Measurements from ENCODE around the gene UNC13A.

UNC13A gene

DNA sequence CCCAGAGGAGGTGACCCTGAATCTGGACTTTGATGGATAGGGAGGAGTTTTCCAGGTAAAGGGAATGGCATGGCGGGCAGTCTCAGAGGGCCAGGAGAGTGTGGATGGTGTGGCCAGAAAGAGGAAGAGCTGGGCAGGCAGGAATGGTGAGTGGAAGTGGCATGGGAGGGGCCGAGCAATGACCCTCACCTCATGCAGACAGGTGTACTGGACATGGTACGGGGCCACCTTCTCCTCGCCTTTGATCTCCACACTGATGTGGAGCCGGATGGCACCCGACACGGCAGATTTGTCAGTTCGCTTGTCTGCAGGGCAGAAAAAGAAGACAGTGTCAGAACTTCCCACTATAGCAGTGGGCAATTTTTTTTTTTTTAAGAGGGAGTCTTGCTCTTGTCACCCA, 45.5 kb downstream of the UNC13A start:
- no peaks in the 10 kb centered on the region for H3K9me3 Mint-ChIP-seq
- H3K27ac Mint-ChIP-seq: no peak overlapping the region
- no peaks in the 10 kb centered on the region for H3K36me3 Mint-ChIP-seq (ENCODE audit: low read depth)
- no peaks in the 10 kb centered on the region for H3K4me1 Mint-ChIP-seq (ENCODE audit: low read depth)
- DNase-seq (ENCODE audit: low spot score): no peak
- no peak overlapping the region for H3K4me3 Mint-ChIP-seq
- H3K27me3 Mint-ChIP-seq (ENCODE audit: low read depth): no peaks in the 10 kb centered on the region

DNA sequence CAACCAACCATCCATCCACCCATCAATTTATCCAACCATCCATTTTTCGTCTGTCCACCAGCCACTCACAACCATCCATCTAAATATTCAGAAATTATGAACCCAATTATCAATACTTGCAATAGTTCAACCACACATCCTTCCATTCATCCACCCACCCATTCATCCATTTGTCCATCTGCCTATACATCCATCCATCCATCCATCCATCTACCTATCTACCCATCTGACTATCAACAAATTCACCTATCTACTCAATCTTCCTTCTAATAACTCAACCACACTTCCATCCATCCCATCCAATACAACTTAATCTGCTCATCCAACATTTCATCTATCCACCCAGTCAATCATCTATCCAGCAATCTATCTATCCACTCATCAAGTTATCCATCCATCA, 46.3 kb downstream of the UNC13A start:
- H3K9me3 Mint-ChIP-seq: no peaks in the 10 kb centered on the region
- H3K4me1 Mint-ChIP-seq (ENCODE audit: low read depth): no peaks in the 10 kb centered on the region
- DNase-seq (ENCODE audit: low spot score): no peak
- H3K4me3 Mint-ChIP-seq: no peak overlapping the region
- H3K36me3 Mint-ChIP-seq (ENCODE audit: low read depth): no peaks in the 10 kb centered on the region
- H3K27me3 Mint-ChIP-seq (ENCODE audit: low read depth): no peaks in the 10 kb centered on the region
- H3K27ac Mint-ChIP-seq: no peak overlapping the region

DNA sequence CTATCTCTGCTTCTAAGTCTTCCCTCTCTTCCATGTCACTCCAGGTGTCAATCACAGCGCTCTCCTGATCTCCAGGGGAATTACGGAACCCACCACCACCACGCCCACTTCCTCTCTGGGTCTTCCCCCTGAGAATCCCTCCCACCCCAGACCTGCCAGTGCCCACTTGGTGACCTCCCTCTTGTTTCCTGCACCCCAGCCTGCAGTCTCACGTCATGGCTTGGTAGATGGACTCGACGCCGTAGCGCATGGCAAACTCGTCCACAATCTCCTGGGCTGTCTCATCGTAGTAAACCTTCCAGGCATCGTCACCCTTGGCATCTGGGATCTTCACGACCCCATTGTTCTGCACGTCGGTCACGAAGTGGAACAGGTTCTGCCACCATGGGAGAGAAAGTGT, 47.0 kb downstream of the UNC13A start:
- H3K27me3 Mint-ChIP-seq (ENCODE audit: low read depth): no peaks in the 10 kb centered on the region
- no peak for DNase-seq (ENCODE audit: low spot score)
- H3K4me1 Mint-ChIP-seq (ENCODE audit: low read depth): no peaks in the 10 kb centered on the region
- no peak overlapping the region for H3K27ac Mint-ChIP-seq
- no peaks in the 10 kb centered on the region for H3K36me3 Mint-ChIP-seq (ENCODE audit: low read depth)
- no peaks in the 10 kb centered on the region for H3K9me3 Mint-ChIP-seq
- H3K4me3 Mint-ChIP-seq: no peak overlapping the region

DNA sequence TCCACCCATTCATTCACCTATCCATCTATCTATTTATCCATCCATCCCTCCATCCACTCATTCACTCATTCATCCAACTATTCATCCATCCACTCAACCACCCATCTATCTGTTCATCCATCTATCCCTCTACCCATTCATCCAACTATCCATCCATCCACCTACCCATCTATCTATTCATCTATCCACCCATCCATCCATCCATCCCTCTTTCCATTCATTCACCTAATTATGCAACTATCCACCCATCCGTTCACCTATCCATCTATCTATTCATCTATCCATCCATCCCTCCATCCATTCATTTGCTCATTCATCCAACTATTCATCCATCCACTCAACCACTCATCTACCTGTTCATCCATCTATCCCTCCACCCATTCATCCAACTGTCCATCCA, 54.5 kb downstream of the UNC13A start:
- DNase-seq (ENCODE audit: low spot score): no peak
- no peaks in the 10 kb centered on the region for H3K4me1 Mint-ChIP-seq (ENCODE audit: low read depth)

DNA sequence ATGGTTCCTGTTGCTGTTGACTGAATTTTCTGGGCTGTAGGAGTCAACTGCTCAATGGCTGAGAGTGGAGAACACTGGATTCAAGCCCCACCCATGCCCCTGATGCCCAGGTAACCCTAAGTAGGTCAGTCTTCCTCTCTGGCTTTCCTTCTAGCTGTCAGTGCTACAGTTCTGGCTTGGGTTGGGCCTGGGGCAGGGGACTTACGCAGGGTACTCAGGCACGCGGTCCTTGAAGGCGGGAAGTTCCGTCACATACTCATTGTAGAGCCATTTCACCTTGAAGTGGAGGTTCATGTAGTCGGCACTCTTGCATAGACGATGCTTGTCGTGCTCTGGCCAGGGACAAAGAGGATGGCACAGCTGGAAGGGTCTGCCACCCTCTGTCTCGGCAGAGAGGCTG, 55.6 kb downstream of the UNC13A start:
- no peaks in the 10 kb centered on the region for H3K27me3 Mint-ChIP-seq (ENCODE audit: low read depth)

More for the DNA sequence above, 54.5 kb downstream of the UNC13A start:
- no peak overlapping the region for H3K4me3 Mint-ChIP-seq
- no peaks in the 10 kb centered on the region for H3K36me3 Mint-ChIP-seq (ENCODE audit: low read depth)
- no peak overlapping the region for H3K27ac Mint-ChIP-seq
- no peaks in the 10 kb centered on the region for H3K9me3 Mint-ChIP-seq
- no peaks in the 10 kb centered on the region for H3K27me3 Mint-ChIP-seq (ENCODE audit: low read depth)

DNA sequence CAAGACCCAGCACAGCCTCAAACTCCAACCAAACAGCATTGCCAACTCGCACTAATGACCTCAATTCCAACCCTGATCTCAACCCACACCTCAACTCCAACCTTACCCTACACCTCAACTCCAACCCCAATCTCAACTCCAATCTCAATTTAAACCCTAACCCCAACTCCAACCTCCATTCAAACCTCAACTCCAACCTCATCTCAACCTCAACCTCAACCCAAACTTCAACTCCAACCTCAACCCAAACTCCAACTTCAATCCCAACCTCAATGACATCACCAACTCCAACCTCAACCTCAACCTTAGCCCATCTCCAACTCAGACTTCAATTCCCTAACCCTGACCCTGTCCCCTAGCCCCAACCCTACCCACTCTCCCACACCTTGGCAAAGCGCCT, 58.4 kb downstream of the UNC13A start:
- Mint-ChIP-seq H3K9me3 (no peaks in the 10 kb centered on the region), H3K4me3 (no peak overlapping the region), H3K4me1 (ENCODE audit: low read depth) (no peaks in the 10 kb centered on the region), H3K27ac (no peak overlapping the region), H3K27me3 (ENCODE audit: low read depth) (no peaks in the 10 kb centered on the region), H3K36me3 (ENCODE audit: low read depth) (no peaks in the 10 kb centered on the region)
- no peak for DNase-seq (ENCODE audit: low spot score)

More for the DNA sequence above, 55.6 kb downstream of the UNC13A start:
- DNase-seq (ENCODE audit: low spot score): no peak
- Mint-ChIP-seq H3K4me3 (no peak overlapping the region), H3K4me1 (ENCODE audit: low read depth) (no peaks in the 10 kb centered on the region), H3K9me3 (no peaks in the 10 kb centered on the region), H3K36me3 (ENCODE audit: low read depth) (no peaks in the 10 kb centered on the region), H3K27ac (no peak overlapping the region)

DNA sequence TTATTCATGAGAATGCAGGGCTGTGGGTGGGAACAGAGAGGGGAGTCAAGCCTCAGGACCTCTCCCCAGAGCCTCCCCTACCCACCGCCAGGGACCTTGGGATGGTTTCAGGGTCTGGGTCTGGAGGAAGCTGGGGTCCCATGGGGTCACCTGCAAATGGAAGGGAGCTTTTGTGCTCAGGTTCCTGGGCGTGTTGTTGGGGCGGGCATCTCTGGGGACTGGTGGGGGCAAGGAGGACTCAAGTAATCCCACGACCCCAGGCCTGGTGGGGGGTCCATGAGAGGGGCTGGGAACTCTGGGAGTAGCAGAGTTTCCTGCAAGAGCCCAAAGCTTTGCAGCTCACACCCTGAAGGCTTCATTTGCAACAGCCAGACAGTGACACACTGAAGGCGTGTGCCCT, 60.2 kb downstream of the UNC13A start:
- DNase-seq (ENCODE audit: low spot score): no peak
- Mint-ChIP-seq H3K9me3 (no peaks in the 10 kb centered on the region), H3K36me3 (ENCODE audit: low read depth) (no peaks in the 10 kb centered on the region), H3K27me3 (ENCODE audit: low read depth) (no peaks in the 10 kb centered on the region), H3K4me1 (ENCODE audit: low read depth) (no peaks in the 10 kb centered on the region), H3K4me3 (no peak overlapping the region), H3K27ac (no peak overlapping the region)

DNA sequence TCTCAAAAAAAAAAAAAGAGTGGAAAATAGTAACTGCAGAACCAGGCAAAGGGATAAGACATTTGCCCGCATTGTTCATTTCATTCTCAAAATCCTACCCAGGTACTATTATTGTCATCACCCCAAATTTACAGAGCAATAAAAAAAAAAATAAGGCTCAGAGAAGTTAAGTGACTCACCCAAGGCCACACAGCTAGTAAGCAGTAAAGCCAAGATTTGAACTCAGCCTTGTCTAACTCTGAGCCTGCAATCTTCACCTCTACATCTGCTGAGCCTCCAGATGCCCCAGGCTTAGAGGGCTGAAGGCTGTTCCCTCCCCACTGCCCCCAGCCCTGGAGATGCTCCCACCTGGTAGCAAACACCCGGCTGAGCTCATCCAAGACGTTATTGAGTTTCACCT, 61.0 kb downstream of the UNC13A start:
- H3K4me3 Mint-ChIP-seq: no peak overlapping the region
- H3K9me3 Mint-ChIP-seq: no peaks in the 10 kb centered on the region
- no peaks in the 10 kb centered on the region for H3K36me3 Mint-ChIP-seq (ENCODE audit: low read depth)
- DNase-seq (ENCODE audit: low spot score): no peak
- H3K27me3 Mint-ChIP-seq (ENCODE audit: low read depth): no peaks in the 10 kb centered on the region
- H3K4me1 Mint-ChIP-seq (ENCODE audit: low read depth): peaks cover 7% of the 10 kb centered on the region
- no peak overlapping the region for H3K27ac Mint-ChIP-seq

DNA sequence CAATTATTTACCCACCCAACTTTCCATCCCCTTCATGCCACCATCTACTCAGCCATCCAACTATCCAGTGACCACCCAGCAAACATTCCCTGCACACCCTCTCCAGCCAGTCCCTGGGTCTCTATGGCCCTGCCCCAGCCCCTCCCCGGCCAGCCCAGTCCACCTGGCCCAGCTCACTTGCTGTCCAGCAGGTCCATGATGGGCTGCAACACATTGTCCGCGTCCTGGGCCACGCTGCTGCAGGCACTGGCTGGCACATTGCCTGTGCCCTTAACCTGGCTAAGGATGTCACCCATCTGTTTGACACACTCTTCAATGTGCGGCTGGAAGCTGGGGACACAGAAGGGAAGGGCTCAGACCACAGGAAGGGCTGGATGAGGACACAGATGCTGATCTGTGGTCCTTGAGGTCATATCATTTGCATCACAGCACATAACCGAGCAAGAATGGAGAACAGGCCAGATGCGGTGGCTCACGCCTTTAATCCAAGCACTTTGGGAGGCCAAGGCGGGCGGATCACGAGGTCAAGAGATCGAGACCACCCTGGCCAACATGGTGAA, 61.6 kb downstream of the UNC13A start:
- H3K36me3 Mint-ChIP-seq (ENCODE audit: low read depth): no peaks in the 10 kb centered on the region
- no peaks in the 10 kb centered on the region for H3K27me3 Mint-ChIP-seq (ENCODE audit: low read depth)
- H3K9me3 Mint-ChIP-seq: no peaks in the 10 kb centered on the region
- no peak overlapping the region for H3K4me3 Mint-ChIP-seq
- H3K4me1 Mint-ChIP-seq (ENCODE audit: low read depth): peaks cover 11% of the 10 kb centered on the region
- no peak overlapping the region for H3K27ac Mint-ChIP-seq
- no peak for DNase-seq (ENCODE audit: low spot score)

DNA sequence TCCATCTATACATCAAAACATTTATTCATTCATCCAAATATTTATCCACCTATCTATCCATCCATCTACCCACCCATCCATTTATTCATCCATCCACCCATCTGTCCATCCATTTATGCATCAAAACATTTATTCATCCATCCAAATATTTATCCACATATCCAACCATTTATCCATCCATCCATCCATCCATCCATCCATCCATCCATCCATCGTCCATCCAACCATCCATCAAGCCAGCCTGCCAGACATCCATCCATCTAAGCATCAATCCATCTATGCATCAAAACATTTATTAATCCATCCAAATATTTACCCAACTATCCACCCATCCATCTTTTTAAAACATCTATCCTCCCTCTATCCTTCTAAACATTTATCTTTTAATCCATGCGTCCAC, 62.2 kb downstream of the UNC13A start:
- DNase-seq (ENCODE audit: low spot score): no peak
- Mint-ChIP-seq H3K9me3 (no peaks in the 10 kb centered on the region), H3K27me3 (ENCODE audit: low read depth) (no peaks in the 10 kb centered on the region), H3K4me3 (no peak overlapping the region), H3K27ac (no peak overlapping the region), H3K36me3 (ENCODE audit: low read depth) (no peaks in the 10 kb centered on the region), H3K4me1 (ENCODE audit: low read depth) (peaks cover 11% of the 10 kb centered on the region)

DNA sequence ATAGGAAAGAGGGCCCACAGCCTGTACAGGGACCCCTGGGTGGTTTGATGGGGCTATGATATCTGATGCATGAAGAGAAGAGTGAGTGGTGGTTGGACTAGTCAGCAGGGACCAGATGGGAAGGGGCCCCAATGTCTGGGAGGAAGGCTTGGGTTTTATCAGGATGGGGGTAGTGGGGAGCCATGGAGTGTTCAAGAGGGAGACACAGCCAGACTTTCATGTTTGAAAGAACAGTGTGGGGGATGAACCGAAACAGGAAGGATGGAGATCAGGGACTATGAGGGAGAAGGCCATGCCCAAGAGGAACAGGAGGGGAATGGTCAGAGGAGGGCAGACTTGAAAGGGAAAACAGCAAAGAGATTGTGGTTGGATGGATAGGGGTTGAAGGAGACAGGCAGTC, 63.1 kb downstream of the UNC13A start:
- H3K9me3 Mint-ChIP-seq: no peaks in the 10 kb centered on the region
- no peaks in the 10 kb centered on the region for H3K36me3 Mint-ChIP-seq (ENCODE audit: low read depth)
- H3K27ac Mint-ChIP-seq: no peak overlapping the region
- DNase-seq (ENCODE audit: low spot score): no peak
- no peaks in the 10 kb centered on the region for H3K27me3 Mint-ChIP-seq (ENCODE audit: low read depth)
- no peak overlapping the region for H3K4me3 Mint-ChIP-seq
- H3K4me1 Mint-ChIP-seq (ENCODE audit: low read depth): peaks cover 11% of the 10 kb centered on the region

DNA sequence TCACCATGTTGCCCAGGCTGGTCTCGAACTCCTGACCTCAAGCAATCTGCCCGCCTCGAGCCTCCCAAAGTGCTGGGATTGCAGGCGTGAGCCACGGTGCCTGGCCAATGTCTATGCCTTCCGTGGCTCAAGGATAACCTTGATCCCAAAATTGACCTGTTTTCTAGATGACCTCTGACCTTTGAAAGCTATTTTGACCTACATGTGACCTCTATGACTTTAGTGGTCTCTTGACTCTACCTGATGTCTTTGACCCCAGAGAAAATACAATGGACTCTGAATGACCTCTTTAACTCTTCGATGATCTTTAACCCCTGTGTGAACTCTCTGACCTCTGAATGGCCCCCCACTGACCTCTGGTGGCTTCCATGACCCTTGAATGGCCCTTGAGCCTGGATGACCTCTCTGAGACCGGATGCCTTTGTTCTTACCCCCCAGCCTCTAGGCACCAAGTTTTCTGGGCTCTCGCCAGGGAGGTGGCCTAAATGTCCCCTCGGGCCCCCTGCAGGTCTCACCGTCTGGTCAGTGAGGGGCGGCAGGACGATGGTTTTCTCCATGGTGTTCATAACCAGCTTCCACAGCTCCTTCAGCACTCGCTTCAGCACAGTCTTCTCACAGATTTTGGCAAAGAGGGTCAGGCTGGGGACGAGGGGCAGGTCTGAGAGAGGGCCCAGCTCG, 63.7 kb downstream of the UNC13A start:
- DNase-seq (ENCODE audit: low spot score): no peak
- Mint-ChIP-seq H3K9me3 (no peaks in the 10 kb centered on the region), H3K27ac (no peak overlapping the region), H3K4me3 (no peak overlapping the region), H3K36me3 (ENCODE audit: low read depth) (no peaks in the 10 kb centered on the region), H3K4me1 (ENCODE audit: low read depth) (peaks cover 11% of the 10 kb centered on the region), H3K27me3 (ENCODE audit: low read depth) (no peaks in the 10 kb centered on the region)

DNA sequence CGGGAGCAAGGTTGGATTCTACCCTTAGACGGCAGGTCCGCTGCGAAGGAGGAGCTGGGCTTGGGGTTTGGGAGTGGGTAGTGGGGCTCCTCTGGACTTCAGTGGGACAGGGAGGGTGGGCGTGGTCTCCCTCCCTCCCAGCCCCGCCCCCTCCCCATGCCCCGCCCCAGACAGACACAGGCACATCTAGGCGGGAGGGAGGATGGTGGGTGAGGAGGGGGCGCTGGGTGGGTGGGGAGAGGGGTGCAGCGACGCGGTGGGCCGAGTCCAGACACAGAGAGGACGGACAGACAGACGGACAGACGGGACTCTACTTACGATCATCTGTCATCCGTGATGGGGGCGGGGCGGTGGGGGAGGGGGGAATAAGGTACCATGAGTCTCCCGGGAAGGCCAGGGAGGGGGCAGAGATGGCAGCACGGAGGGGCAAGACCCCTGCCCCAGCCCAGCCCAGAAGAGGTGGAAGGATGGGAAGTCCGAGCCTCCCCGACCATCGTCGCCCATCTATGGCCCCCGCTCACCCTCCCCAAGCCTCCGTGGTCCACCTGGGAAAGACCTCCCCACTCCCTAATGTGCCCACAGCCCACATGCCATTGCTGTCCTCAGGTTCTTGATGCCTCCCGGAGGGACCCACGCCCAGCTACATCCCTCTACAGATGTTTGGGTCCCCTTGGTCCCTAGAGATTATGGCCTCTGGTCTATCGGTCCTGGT, 64.8 kb downstream of the UNC13A start:
- Mint-ChIP-seq H3K4me1 (ENCODE audit: low read depth) (peaks cover 11% of the 10 kb centered on the region), H3K4me3 (no peak overlapping the region), H3K27me3 (ENCODE audit: low read depth) (peaks cover 3% of the 10 kb centered on the region), H3K9me3 (no peaks in the 10 kb centered on the region), H3K36me3 (ENCODE audit: low read depth) (no peaks in the 10 kb centered on the region), H3K27ac (no peak overlapping the region)
- DNase-seq (ENCODE audit: low spot score): no peak

DNA sequence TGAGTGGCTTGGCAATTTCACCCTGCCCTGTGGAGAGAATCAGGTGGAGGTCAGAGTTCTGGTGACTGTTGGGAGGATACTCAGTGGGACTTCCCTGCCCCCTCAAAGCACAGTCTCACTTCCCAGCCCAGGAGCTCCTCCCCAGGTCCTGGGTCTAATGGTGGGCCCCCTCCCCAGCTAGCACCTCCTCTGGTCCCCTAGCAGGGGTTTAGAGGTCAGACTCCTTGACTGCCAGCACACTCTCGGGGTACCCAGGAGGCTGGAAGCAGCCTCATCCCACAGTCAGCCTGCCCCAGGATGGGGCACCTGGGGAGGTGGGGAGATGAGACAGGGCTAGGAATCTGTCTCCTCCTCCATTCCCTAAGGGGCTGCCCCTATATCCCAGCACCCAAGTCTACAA, 67.5 kb downstream of the UNC13A start:
- Mint-ChIP-seq H3K4me1 (ENCODE audit: low read depth) (peaks cover 11% of the 10 kb centered on the region), H3K4me3 (no peak overlapping the region), H3K36me3 (ENCODE audit: low read depth) (no peaks in the 10 kb centered on the region), H3K27ac (no peak overlapping the region), H3K9me3 (no peaks in the 10 kb centered on the region), H3K27me3 (ENCODE audit: low read depth) (peaks cover 16% of the 10 kb centered on the region)
- DNase-seq (ENCODE audit: low spot score): no peak
